GM12878 (cell line): ENCODE results near the gene AMHR2. TPM values are rescaled to one million over a fixed set of nuclear protein-coding genes. Genes with fewer than 3 reads are reported as not detected.

ENCODE experiments used
- ATAC-seq: fragments of 200-7000 bp; cut with Tn5 transposase; 3 replicates; pipeline ENCODE4 v1.9.1; 2020; ENCODE audit warnings: mild to moderate bottlenecking, moderate library complexity
- BruUV-seq: library from RNA; stranded (reverse); fragments of 400-500 nt; replicated peaks from 2 replicates; lab custom pipeline; 2021; lab: Mats Ljungman, UMichigan
- CTCF ChIA-PET: fragments of 300-600 bp; sonication (Branson Sonifier 250); formaldehyde crosslinking; extraction: SDS; loops from one replicate; lab custom pipeline; 2021; ENCODE audit warnings: inconsistent platforms; lab: Yijun Ruan, JAX
- POLR2A ChIA-PET: fragments of 350-600 bp; formaldehyde crosslinking; extraction: SDS; loops from one replicate; lab custom pipeline; 2021; ENCODE audit warnings: inconsistent platforms; lab: Charles Lee
- RAD21 ChIA-PET: fragments of 300-600 bp; sonication (Branson Sonifier 250); formaldehyde crosslinking; loops from one replicate; lab custom pipeline; 2023; ENCODE audit warnings: antibody characterized with exemption; ENCODE audit not compliant: unreplicated experiment; lab: Charles Lee
- SMC1A ChIA-PET: fragments of 300-600 bp; sonication (Branson Sonifier 250); formaldehyde crosslinking; loops from one replicate; lab custom pipeline; 2023; ENCODE audit not compliant: unreplicated experiment, uncharacterized antibody; lab: Charles Lee
- DNase-seq: peaks from one replicate; pipeline ENCODE4 v3.0.0-alpha.2; 2011; ENCODE audit warnings: low read depth, low spot score
- FAIRE-seq: peaks from 3 replicates; lab custom pipeline; 2011; peaks lifted over from hg19 to GRCh38; lab: Jason Lieb, UNC
- H2AFZ ChIP-seq: 2 replicates; pipeline ENCODE4 v1.6.0; 2011; ENCODE audit warnings: low read depth, low read length, control low read depth; ENCODE audit not compliant: control insufficient read depth
- H3K27ac ChIP-seq: 2 replicates; pipeline ENCODE4 v1.5.1; 2011; ENCODE audit warnings: control low read depth; ENCODE audit not compliant: control insufficient read depth, insufficient read depth
- H3K27me3 ChIP-seq, 2 experiments: replicated peaks in 1 of 2; 2 replicates each; pipeline versions ENCODE4 v1.6.0 to v1.6.1; 2011; ENCODE audit warnings: low read length in 1 of 2; ENCODE audit not compliant: control insufficient read depth in 2 of 2, insufficient read depth in 2 of 2
- H3K36me3 ChIP-seq, 2 experiments: 2 replicates each; pipeline ENCODE4 v1.5.1; 2011; ENCODE audit warnings: low read length in 1 of 2; ENCODE audit not compliant: control insufficient read depth in 2 of 2, insufficient read depth in 2 of 2
- H3K4me1 ChIP-seq: 2 replicates; pipeline ENCODE4 v1.6.1; 2011; ENCODE audit warnings: mild to moderate bottlenecking, low read length, moderate library complexity, mixed read lengths; ENCODE audit not compliant: control insufficient read depth, insufficient read depth
- H3K4me2 ChIP-seq: 2 replicates; pipeline ENCODE4 v1.6.0; 2011; ENCODE audit warnings: control low read depth; ENCODE audit not compliant: control insufficient read depth, insufficient read depth
- H3K4me3 ChIP-seq: fragments of 200-600 bp; sonication (generic); 2 replicates; pipeline ENCODE4 v1.5.1; 2016
- H3K79me2 ChIP-seq: 2 replicates; pipeline ENCODE4 v1.6.0; 2011; ENCODE audit warnings: low read length; ENCODE audit not compliant: control insufficient read depth, insufficient read depth
- H3K9ac ChIP-seq: 2 replicates; pipeline ENCODE4 v1.8.0; 2011; ENCODE audit warnings: low read length, control low read depth, mixed read lengths; ENCODE audit not compliant: control insufficient read depth, insufficient read depth
- H3K9me3 ChIP-seq: replicated peaks from 3 replicates; pipeline ENCODE4 v1.5.1; 2011; ENCODE audit warnings: mild to moderate bottlenecking, low read length; ENCODE audit not compliant: control insufficient read depth, insufficient read depth
- H4K20me1 ChIP-seq: 2 replicates; pipeline ENCODE4 v1.6.0; 2011; ENCODE audit not compliant: control insufficient read depth, insufficient read depth
- BACH1 ChIP-seq: fragments of 450-650 bp; IDR thresholded peaks from 2 replicates; pipeline ENCODE4 v1.6.1; 2017; ENCODE audit warnings: mild to moderate bottlenecking, borderline replicate concordance
- BCL3 ChIP-seq: IDR thresholded peaks from 2 replicates; pipeline ENCODE4 v1.6.1; 2011; ENCODE audit warnings: borderline replicate concordance, low read depth, mild to moderate bottlenecking, moderate library complexity, low read length; ENCODE audit not compliant: insufficient read depth, poor library complexity, severe bottlenecking
- CHD1 ChIP-seq: IDR thresholded peaks from 2 replicates; pipeline ENCODE4 v1.6.1; 2012; ENCODE audit warnings: low read depth, low read length, improper control_type of control experiment
- CREM ChIP-seq: IDR thresholded peaks from 2 replicates; pipeline ENCODE4 v1.6.1; 2014; ENCODE audit warnings: antibody characterized with exemption, low read depth
- JUNB ChIP-seq: IDR thresholded peaks from 2 replicates; pipeline ENCODE4 v1.6.1; 2016; ENCODE audit warnings: antibody characterized with exemption, mild to moderate bottlenecking
- MTA2 ChIP-seq: fragments of 450-650 bp; IDR thresholded peaks from 2 replicates; pipeline ENCODE4 v1.6.1; 2016; ENCODE audit warnings: low read depth, mild to moderate bottlenecking, moderate library complexity
- POLR2A ChIP-seq: IDR thresholded peaks from 2 replicates; pipeline ENCODE4 v1.6.1; 2011; ENCODE audit warnings: low read depth, mild to moderate bottlenecking, low read length
- RB1 ChIP-seq: fragments of 450-650 bp; formaldehyde crosslinking; IDR thresholded peaks from 2 replicates; pipeline ENCODE4 v1.6.1; 2017; ENCODE audit warnings: mild to moderate bottlenecking, borderline replicate concordance
- RUNX3 ChIP-seq: IDR thresholded peaks from 2 replicates; pipeline ENCODE4 v1.6.1; 2012; ENCODE audit warnings: low read length, inconsistent platforms
- SIN3A ChIP-seq: IDR thresholded peaks from 2 replicates; pipeline ENCODE4 v1.6.1; 2012; ENCODE audit warnings: low read depth, low read length, improper control_type of control experiment
- SPI1 ChIP-seq: IDR thresholded peaks from 2 replicates; pipeline ENCODE4 v1.6.1; 2011; ENCODE audit warnings: low read depth, mild to moderate bottlenecking, low read length, moderate library complexity, borderline replicate concordance; ENCODE audit not compliant: insufficient read depth
- STAT3 ChIP-seq: IDR thresholded peaks from 2 replicates; pipeline ENCODE4 v1.6.1; 2011; ENCODE audit warnings: low read depth, low read length, improper control_type of control experiment
- SUPT20H ChIP-seq: IDR thresholded peaks from 2 replicates; pipeline ENCODE4 v1.6.1; 2011; ENCODE audit warnings: low read depth, mild to moderate bottlenecking, low read length, moderate library complexity, borderline replicate concordance; ENCODE audit not compliant: control insufficient read depth
- TCF3 ChIP-seq: IDR thresholded peaks from 2 replicates; pipeline ENCODE4 v1.6.1; 2012; ENCODE audit warnings: low read depth, mild to moderate bottlenecking, low read length, borderline replicate concordance; ENCODE audit not compliant: insufficient read depth
- TCF7 ChIP-seq: IDR thresholded peaks from 2 replicates; pipeline ENCODE4 v1.6.1; 2014; ENCODE audit warnings: antibody characterized with exemption, borderline replicate concordance
- WGBS: methylation state at CpG from one replicate; pipeline ENCODE4 v1.1.6; 2016; ENCODE audit warnings: low lambda C conversion rate; ENCODE audit not compliant: insufficient replicate concordance, insufficient coverage; ENCODE audit errors: missing lambda C conversion rate; 5-methylcytosine and 5-hydroxymethylcytosine counted together
- in situ Hi-C: fragments of 300-500 bp; cut with MboI; formaldehyde crosslinking; loops from 9 replicates; pipeline ENCODE4 v1.14.3; 2018; ENCODE audit warnings: mixed read lengths
- intact Hi-C: fragments of 100-400 bp; cut with micrococcal nuclease; formaldehyde crosslinking; loops from one replicate; pipeline ENCODE4 v1.14.2; 2022; ENCODE audit not compliant: unreplicated experiment
- polyA plus RNA-seq, 11 experiments: library from polyadenylated mRNA; depleted of rRNA in 4 of 11; unstranded in 6 of 11; stranded (reverse) in 5 of 11; fragments of >200 nt; fragmentation: Nextera tagmentation in 4 of 11; fragmentation: Illumina TruSeq in 1 of 11; extraction: Ambion mirVana in 4 of 11; extraction: Trizol in 1 of 11; gene quantifications; 1 replicate in 1 of 11; 2 replicates in 10 of 11; pipeline versions ENCODE4 v1.2.1 to v1.2.3, GENCODE V29; 2011 to 2016; ENCODE audit warnings: inconsistent platforms in 2 of 11, missing spikeins in 2 of 11, low read depth in 1 of 11
- total RNA-seq, 4 experiments: library from RNA; depleted of rRNA in 3 of 4; stranded (reverse); fragments of >200 nt in 3 of 4; fragmentation: Illumina TruSeq in 1 of 4; extraction: Trizol in 1 of 4; gene quantifications; 2 replicates each; pipeline versions ENCODE4 v1.2.1 to v1.2.3, GENCODE V29; 2013 to 2021

Gene AMHR2
- total and polyA plus RNA-seq, 10 of the 15 experiments (the other 5 are each of a cell fraction or from before 2014, with no cell fraction given): 0.06 TPM; not detected in 9

GRCh38 chr12:53376747-53377146 is 46.9 kb upstream of the AMHR2 start:
- no TSS peak for BruUV-seq
- no peak for ATAC-seq
- Histone ChIP-seq H3K27me3 (no peaks in the 10 kb centered on the region), H4K20me1 (no peaks in the 10 kb centered on the region), H3K36me3 (no peaks in the 10 kb centered on the region), H3K27ac (no peak overlapping the region), H3K4me3 (no peak overlapping the region), H3K9ac (no peak overlapping the region), H3K9me3 (no peaks in the 10 kb centered on the region; the same call in 2 of the 3 replicates), H3K4me1 (peaks cover 19% of the 10 kb centered on the region), H3K4me2 (no peak overlapping the region), H2AFZ (no peak overlapping the region), H3K79me2 (peaks cover 10% of the 10 kb centered on the region)
- RAD21 ChIA-PET: no interaction called here
- DNase-seq: no peak
- CTCF ChIA-PET: interaction anchor here (0.6 kb wide), 1 partner anchor 32 kb away, joined by 3 read pairs; no protein-coding TSS in a partner anchor
- in situ Hi-C loops (no loop called here), intact Hi-C loops (no loop called here)
- SMC1A ChIA-PET: interaction anchor here (0.8 kb wide), 1 partner anchor 22 kb away, joined by 5 read pairs; no protein-coding TSS in a partner anchor
- POLR2A ChIA-PET: no interaction called here
- TF ChIP-seq RB1: no peak
- no peak for TF ChIP-seq MTA2
- no peak for TF ChIP-seq STAT3
- TF ChIP-seq BACH1: no peak
- no peak for TF ChIP-seq JUNB
- TF ChIP-seq CREM: no peak
- no peak for TF ChIP-seq SUPT20H
- 88% methylated on average over 2 of the region's 2 CpGs for WGBS
- no peak for FAIRE-seq

- ChIA-PET CTCF (interaction anchor here (1.0 to 3.1 kb wide), 7 partner anchors 23 to 164 kb away, joined by 3 to 32 read pairs (median 3); no protein-coding TSS in a partner anchor), RAD21 (interaction anchor here (1.6 to 2.7 kb wide), 5 partner anchors 23 to 57 kb away, joined by 8 to 18 read pairs (median 14); partner anchors contain the start of gene AAAS), POLR2A (interaction anchor here (0.6 to 2.7 kb wide), 13 partner anchors 9 to 203 kb away, joined by 3 to 24 read pairs (median 6); partner anchors contain the start of genes AAAS and TARBP2), SMC1A (interaction anchor here (0.6 to 6.9 kb wide), 7 partner anchors 24 to 217 kb away, joined by 3 to 124 read pairs (median 6); no protein-coding TSS in a partner anchor)
- Histone ChIP-seq H2AFZ (peak overlapping the region; percentile 54; the same call in 1 of the 2 replicates), H3K4me2 (peak overlapping the region; percentile 84), H4K20me1 (peaks cover 3% of the 10 kb centered on the region; the same call in 1 of the 2 replicates), H3K9me3 (no peaks in the 10 kb centered on the region; the same call in 2 of the 3 replicates), H3K9ac (peak overlapping the region; percentile 91; the same call in 1 of the 2 replicates), H3K27me3 (no peaks in the 10 kb centered on the region), H3K4me3 (no peak overlapping the region; the same call in 1 of the 2 replicates), H3K4me1 (peaks cover 24% of the 10 kb centered on the region), H3K79me2 (peaks cover 24% of the 10 kb centered on the region), H3K27ac (peak overlapping the region; percentile 89), H3K36me3 (peaks cover 7 to 9% of the 10 kb centered on the region in 2 experiments; a peak in 3 of 4 replicates)
- ATAC-seq: no peak
- no peak for FAIRE-seq
- in situ Hi-C loops: no loop called here
- no TSS peak for BruUV-seq
- intact Hi-C loops: no loop called here
- no peak for DNase-seq
- 92% methylated on average over 12 of the region's 12 CpGs for WGBS
- TF ChIP-seq BCL3: no peak
- TF ChIP-seq TCF3: no peak
- no peak for TF ChIP-seq TCF7
- TF ChIP-seq RUNX3: no peak
- no peak for TF ChIP-seq SIN3A
- TF ChIP-seq CHD1: no peak
- TF ChIP-seq SPI1: no peak
- no peak for TF ChIP-seq POLR2A
Measured at GRCh38 chr12:53378222-53378621, 45.4 kb upstream of the AMHR2 start.
